Pulmonary artery endothelial cell (primary cell): ENCODE results near the gene CDC45. TPM values are rescaled to one million over a fixed set of nuclear protein-coding genes. Genes with fewer than 3 reads are reported as not detected.

Experiments
- DNase-seq: peaks from one replicate; pipeline ENCODE4 v3.0.0-alpha.2; 2011; ENCODE audit warnings: low read depth, low spot score
- total RNA-seq: library from RNA; depleted of rRNA; stranded (reverse); fragments of >200 nt; gene quantifications from 2 replicates; pipeline ENCODE4 v1.2.3, GENCODE V29; 2014

CDC45 gene
- total RNA-seq, 1 donor from 2014 or later, result 30.7 TPM

GRCh38 chr22:19448076-19448607, 31.6 kb upstream of the CDC45 start:
- DNase-seq, result no peak

- DNase-seq, result no peak
These were observed 30.8 kb upstream of the CDC45 start for GRCh38 chr22:19448739-19449421.

GRCh38 chr22:19449422-19449767, 30.3 kb upstream of the CDC45 start:
- DNase-seq, result no peak

GRCh38 chr22:19450363-19451175, 29.2 kb upstream of the CDC45 start:
- no peak for DNase-seq

- DNase-seq, result no peak
These were observed 28.1 kb upstream of the CDC45 start for GRCh38 chr22:19451570-19451969.

- no peak for DNase-seq
These were observed 26.0 kb upstream of the CDC45 start for GRCh38 chr22:19453718-19454117.

GRCh38 chr22:19454156-19454555, 25.6 kb upstream of the CDC45 start:
- no peak for DNase-seq

GRCh38 chr22:19455033-19455432, 24.7 kb upstream of the CDC45 start:
- no peak for DNase-seq

GRCh38 chr22:19455585-19456370, 23.9 kb upstream of the CDC45 start:
- DNase-seq, result no peak

- DNase-seq, result no peak
These were observed 23.2 kb upstream of the CDC45 start for GRCh38 chr22:19456541-19456940.

- DNase-seq, result no peak
These were observed 21.8 kb upstream of the CDC45 start for GRCh38 chr22:19457828-19458428.

- no peak for DNase-seq
These were observed 19.7 kb upstream of the CDC45 start for GRCh38 chr22:19460036-19460435.

GRCh38 chr22:19461506-19461905, 18.2 kb upstream of the CDC45 start:
- DNase-seq, result no peak

GRCh38 chr22:19463008-19463407, 16.7 kb upstream of the CDC45 start:
- DNase-seq, result no peak

GRCh38 chr22:19463491-19464469, 15.9 kb upstream of the CDC45 start:
- no peak for DNase-seq

GRCh38 chr22:19464546-19464945, 15.2 kb upstream of the CDC45 start:
- no peak for DNase-seq

- no peak for DNase-seq
These were observed 14.7 kb upstream of the CDC45 start for GRCh38 chr22:19464975-19465374.

- DNase-seq, result no peak
These were observed 13.5 kb upstream of the CDC45 start for GRCh38 chr22:19466126-19466716.

- no peak for DNase-seq
These were observed 12.6 kb upstream of the CDC45 start for GRCh38 chr22:19466848-19467752.
